Measurements from ENCODE around the gene DGKH.
"Not testable (repeated sequence)": the region's sequence is repeated elsewhere in the genome, so short reads cannot be mapped to it uniquely, and the experiment has no call there.

The DGKH gene

DNA sequence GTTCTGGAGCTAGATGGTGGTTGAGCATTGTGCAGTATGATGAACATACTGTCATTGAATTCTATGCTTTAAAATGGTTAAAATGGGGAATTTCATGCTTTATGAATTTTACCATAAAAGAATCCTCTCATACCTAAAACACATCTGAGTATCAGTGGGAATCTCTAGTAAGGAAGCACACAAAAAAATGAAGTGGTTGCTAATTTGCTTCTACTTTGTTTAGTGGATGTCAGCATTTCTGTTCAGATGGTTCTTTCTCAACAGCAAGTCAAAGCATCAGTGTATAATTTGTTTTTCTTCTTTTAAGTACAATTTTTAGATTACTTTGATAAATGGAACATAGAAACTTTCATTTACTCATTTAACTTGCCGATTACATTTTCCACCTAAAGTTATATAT lies 171.4 kb downstream of the DGKH start:
- Histone ChIP-seq H3K4me3 (ENCODE audit: low read depth, low read length) (no peak overlapping the region), H3K27me3 (ENCODE audit: control insufficient read depth, insufficient read depth, low read length) (no peaks in the 10 kb centered on the region), H2AFZ (no peak overlapping the region), H3K36me3 (ENCODE audit: control insufficient read depth, insufficient read depth, low read length) (no peaks in the 10 kb centered on the region), H3K4me2 (ENCODE audit: low read length) (no peak overlapping the region), H3K4me1 (no peaks in the 10 kb centered on the region), H3K9ac (no peak overlapping the region), H3K9me3 (ENCODE audit: control insufficient read depth, low read length) (no peaks in the 10 kb centered on the region), H3K79me2 (no peaks in the 10 kb centered on the region), H3K27ac (no peak overlapping the region)
- TF ChIP-seq, protein P1, sequence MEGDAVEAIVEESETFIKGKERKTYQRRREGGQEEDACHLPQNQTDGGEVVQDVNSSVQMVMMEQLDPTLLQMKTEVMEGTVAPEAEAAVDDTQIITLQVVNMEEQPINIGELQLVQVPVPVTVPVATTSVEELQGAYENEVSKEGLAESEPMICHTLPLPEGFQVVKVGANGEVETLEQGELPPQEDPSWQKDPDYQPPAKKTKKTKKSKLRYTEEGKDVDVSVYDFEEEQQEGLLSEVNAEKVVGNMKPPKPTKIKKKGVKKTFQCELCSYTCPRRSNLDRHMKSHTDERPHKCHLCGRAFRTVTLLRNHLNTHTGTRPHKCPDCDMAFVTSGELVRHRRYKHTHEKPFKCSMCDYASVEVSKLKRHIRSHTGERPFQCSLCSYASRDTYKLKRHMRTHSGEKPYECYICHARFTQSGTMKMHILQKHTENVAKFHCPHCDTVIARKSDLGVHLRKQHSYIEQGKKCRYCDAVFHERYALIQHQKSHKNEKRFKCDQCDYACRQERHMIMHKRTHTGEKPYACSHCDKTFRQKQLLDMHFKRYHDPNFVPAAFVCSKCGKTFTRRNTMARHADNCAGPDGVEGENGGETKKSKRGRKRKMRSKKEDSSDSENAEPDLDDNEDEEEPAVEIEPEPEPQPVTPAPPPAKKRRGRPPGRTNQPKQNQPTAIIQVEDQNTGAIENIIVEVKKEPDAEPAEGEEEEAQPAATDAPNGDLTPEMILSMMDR (IDR thresholded peaks at IDR 0.05), result no peak

DNA sequence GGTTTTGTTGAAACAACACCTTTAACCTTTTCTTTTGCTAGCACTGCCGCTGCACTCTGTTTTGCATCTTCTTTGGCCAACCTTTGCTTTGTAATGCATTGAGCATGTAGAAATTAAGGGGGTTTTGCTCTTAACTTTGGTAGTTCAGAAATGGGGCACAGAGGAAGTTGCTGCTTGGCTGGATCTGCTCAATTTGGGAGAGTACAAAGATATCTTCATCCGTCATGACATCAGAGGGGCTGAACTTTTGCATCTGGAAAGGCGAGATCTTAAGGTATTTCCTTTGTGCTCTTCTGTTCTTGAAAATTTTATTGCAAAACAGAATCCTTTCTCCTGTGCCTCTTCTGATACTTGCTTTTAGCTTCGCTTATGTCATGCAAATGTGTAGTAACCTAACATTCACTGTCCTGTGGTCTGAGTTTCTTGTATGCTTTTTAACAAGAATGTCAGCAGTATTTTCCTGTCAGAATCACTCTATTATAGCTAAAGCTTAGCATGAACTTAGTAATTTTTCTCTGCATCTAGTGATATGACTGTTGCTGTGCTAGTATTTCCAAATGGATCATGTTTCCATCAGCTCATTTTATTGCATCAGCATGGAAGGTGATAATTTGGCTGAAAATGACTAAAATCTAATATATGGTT lies 172.8 kb downstream of the DGKH start:
- no peak overlapping the region for H3K4me2 ChIP-seq (ENCODE audit: low read length)
- TF ChIP-seq, protein P1 (IDR thresholded peaks at IDR 0.05), result no peak

DNA sequence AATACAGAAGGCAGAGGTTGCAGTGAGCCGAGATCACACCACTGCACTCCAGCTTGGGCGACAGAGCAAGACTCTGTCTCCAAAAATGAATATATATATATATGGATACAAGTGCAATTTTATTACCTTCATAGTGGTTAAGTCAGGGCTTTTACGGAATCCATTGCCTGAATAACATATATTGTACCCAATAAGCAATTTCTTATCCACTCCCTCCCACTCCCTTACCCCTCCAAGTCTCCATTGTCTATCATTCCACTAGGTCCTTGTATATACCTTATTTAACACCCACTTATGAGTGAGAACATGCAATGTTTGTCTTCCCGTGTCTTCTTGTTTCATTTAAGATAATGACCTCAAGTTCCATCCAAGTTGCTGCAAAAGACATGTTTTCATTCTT lies 175.2 kb downstream of the DGKH start:
- Histone ChIP-seq H3K79me2 (no peaks in the 10 kb centered on the region), H3K9me3 (ENCODE audit: control insufficient read depth, low read length) (no peaks in the 10 kb centered on the region), H3K36me3 (ENCODE audit: control insufficient read depth, insufficient read depth, low read length) (no peaks in the 10 kb centered on the region), H3K9ac (no peak overlapping the region), H2AFZ (no peak overlapping the region), H3K27ac (no peak overlapping the region), H3K4me1 (no peaks in the 10 kb centered on the region), H3K4me3 (ENCODE audit: low read depth, low read length) (no peak overlapping the region), H3K4me2 (ENCODE audit: low read length) (no peak overlapping the region), H3K27me3 (ENCODE audit: control insufficient read depth, insufficient read depth, low read length) (no peaks in the 10 kb centered on the region)
- TF ChIP-seq, protein P1 (IDR thresholded peaks at IDR 0.05), result no peak

More for the DNA sequence above, 172.8 kb downstream of the DGKH start:
- no peak overlapping the region for H3K27ac ChIP-seq
- no peaks in the 10 kb centered on the region for H3K4me1 ChIP-seq
- no peaks in the 10 kb centered on the region for H3K36me3 ChIP-seq (ENCODE audit: control insufficient read depth, insufficient read depth, low read length)
- no peaks in the 10 kb centered on the region for H3K27me3 ChIP-seq (ENCODE audit: control insufficient read depth, insufficient read depth, low read length)
- H3K9ac ChIP-seq, result no peak overlapping the region
- H3K9me3 ChIP-seq (ENCODE audit: control insufficient read depth, low read length), result no peaks in the 10 kb centered on the region
- no peak overlapping the region for H2AFZ ChIP-seq
- no peak overlapping the region for H3K4me3 ChIP-seq (ENCODE audit: low read depth, low read length)
- H3K79me2 ChIP-seq, result no peaks in the 10 kb centered on the region

DNA sequence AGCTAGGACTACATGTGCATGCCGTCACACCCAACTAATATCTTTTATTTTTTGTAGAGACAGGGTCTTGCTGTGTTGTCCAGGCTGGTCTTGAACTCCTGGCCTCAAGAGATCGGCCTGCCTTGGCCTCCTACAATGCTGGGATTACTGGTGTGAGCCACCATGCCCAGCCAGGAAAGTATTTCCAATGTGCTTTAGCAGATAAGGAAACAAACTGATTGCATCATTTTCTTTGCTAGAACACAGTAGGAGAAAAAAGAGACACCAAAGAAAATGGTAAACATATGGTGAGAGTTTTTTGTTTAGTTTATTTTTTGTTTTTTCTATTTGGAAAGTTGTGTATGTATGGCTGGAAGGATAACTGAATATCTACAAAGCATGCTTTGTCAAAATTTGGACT lies 176.6 kb downstream of the DGKH start:
- Histone ChIP-seq H3K4me3 (ENCODE audit: low read depth, low read length) (no peak overlapping the region), H2AFZ (no peak overlapping the region), H3K27me3 (ENCODE audit: control insufficient read depth, insufficient read depth, low read length) (no peaks in the 10 kb centered on the region), H3K27ac (no peak overlapping the region), H3K9ac (no peak overlapping the region), H3K4me1 (no peaks in the 10 kb centered on the region), H3K79me2 (no peaks in the 10 kb centered on the region), H3K9me3 (ENCODE audit: control insufficient read depth, low read length) (no peaks in the 10 kb centered on the region), H3K4me2 (ENCODE audit: low read length) (no peak overlapping the region), H3K36me3 (ENCODE audit: control insufficient read depth, insufficient read depth, low read length) (no peaks in the 10 kb centered on the region)
- TF ChIP-seq, protein P1 (IDR thresholded peaks at IDR 0.05), result no peak

DNA sequence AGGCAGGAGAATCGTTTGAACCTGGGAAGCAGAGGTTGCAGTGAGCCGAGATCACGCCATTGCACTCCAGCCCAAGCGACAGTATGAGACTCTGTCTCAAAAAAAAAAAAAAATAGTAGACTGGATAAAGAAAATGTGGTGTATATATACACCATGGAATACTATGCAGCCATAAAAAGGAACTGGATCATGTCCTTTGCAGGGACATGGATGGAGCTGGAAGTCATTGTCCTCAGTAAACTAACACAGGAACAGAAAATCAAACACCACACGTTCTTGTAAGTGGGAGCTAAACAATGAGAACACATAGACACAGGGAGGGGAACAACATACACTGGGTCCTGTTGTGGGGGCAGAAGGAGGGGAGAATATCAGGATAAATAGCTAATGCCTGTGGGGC lies 178.3 kb downstream of the DGKH start:
- H3K4me1 ChIP-seq; H3K4me3 ChIP-seq (ENCODE audit: low read depth, low read length); H3K79me2 ChIP-seq; H3K9me3 ChIP-seq (ENCODE audit: control insufficient read depth, low read length); H3K27me3 ChIP-seq (ENCODE audit: control insufficient read depth, insufficient read depth, low read length); H3K36me3 ChIP-seq (ENCODE audit: control insufficient read depth, insufficient read depth, low read length); H3K9ac ChIP-seq; H3K4me2 ChIP-seq (ENCODE audit: low read length); H3K27ac ChIP-seq; H2AFZ ChIP-seq: not testable (repeated sequence)

Measured in parathyroid adenoma (tissue), 2 donors.